ENCODE data around the gene RARG. TPM values are rescaled to one million over a fixed set of nuclear protein-coding genes. Genes with fewer than 3 reads are reported as not detected.

RARG gene
- total and polyA plus RNA-seq, 2 of the 8 experiments (the other 6 are each of a cell fraction or from before 2014, with no cell fraction given) = 68.6 to 68.9 TPM

- TF ChIP-seq RBBP5 (IDR thresholded peaks at IDR 0.05; ENCODE audit: borderline replicate concordance, low read depth, low read length) = no peak
- no peak for TF ChIP-seq TAF7 (optimal IDR thresholded peaks at IDR 0.05; ENCODE audit: borderline replicate concordance, low read depth, low read length)
- no peak for TF ChIP-seq SIN3A (conservative IDR thresholded peaks at IDR 0.05 in 1 of 2, IDR thresholded peaks at IDR 0.05 in 1 of 2; ENCODE audit: low read depth in 1 of 2, low read length in 2 of 2)
Observed at GRCh38 chr12:53245286-53245685, 13.3 kb upstream of the RARG start (continued).
